Liver (tissue), 9 donors: ENCODE data around the gene THSD4. TPM values are rescaled to one million over a fixed set of nuclear protein-coding genes. Genes with fewer than 3 reads are reported as not detected.

Source experiments
- DNase-seq: peaks from one replicate; pipeline ENCODE4 v3.0.0-alpha.2; 2017; ENCODE audit warnings: low spot score
- H3K27ac ChIP-seq, 2 donors: one replicate each; pipeline ENCODE4 v1.7.0; 2013; ENCODE audit warnings: inconsistent platforms in 2 of 2, low read length in 2 of 2, control low read depth in 1 of 2, low read depth in 1 of 2, mild to moderate bottlenecking in 1 of 2
- H3K27me3 ChIP-seq, 4 donors: one replicate each; pipeline versions ENCODE4 v1.6.1 to v1.7.0; 2013; ENCODE audit warnings: low read length in 3 of 4, inconsistent platforms in 1 of 4, mild to moderate bottlenecking in 1 of 4, moderate library complexity in 1 of 4; ENCODE audit not compliant: control insufficient read depth in 4 of 4, insufficient read depth in 4 of 4
- H3K36me3 ChIP-seq, 4 donors: one replicate each; pipeline versions ENCODE4 v1.6.1 to v1.7.0; 2013; ENCODE audit warnings: low read length in 3 of 4, mild to moderate bottlenecking in 3 of 4, low read depth in 1 of 4, moderate library complexity in 1 of 4; ENCODE audit not compliant: control insufficient read depth in 4 of 4, insufficient read depth in 3 of 4
- H3K4me1 ChIP-seq, 4 donors: one replicate each; pipeline versions ENCODE4 v1.6.1 to v1.7.0; 2013; ENCODE audit warnings: low read length in 3 of 4, mild to moderate bottlenecking in 3 of 4, moderate library complexity in 1 of 4; ENCODE audit not compliant: control insufficient read depth in 4 of 4, insufficient read depth in 4 of 4
- H3K4me3 ChIP-seq, 3 donors: one replicate each; pipeline versions ENCODE4 v1.6.1 to v1.7.0; 2013; ENCODE audit warnings: low read length in 3 of 3, control low read depth in 1 of 3, low read depth in 1 of 3, mild to moderate bottlenecking in 1 of 3
- H3K9ac ChIP-seq, 2 donors: one replicate each; pipeline ENCODE4 v1.7.0; 2013; ENCODE audit warnings: low read length in 2 of 2, mild to moderate bottlenecking in 2 of 2, moderate library complexity in 2 of 2, control low read depth in 1 of 2, low read depth in 1 of 2
- H3K9me3 ChIP-seq, 4 donors: one replicate each; pipeline versions ENCODE4 v1.6.1 to v1.7.0; 2013; ENCODE audit warnings: low read length in 3 of 4; ENCODE audit not compliant: control insufficient read depth in 4 of 4
- ATF3 ChIP-seq: IDR thresholded peaks from 2 replicates; pipeline ENCODE4 v1.6.1; 2016; ENCODE audit warnings: antibody characterized with exemption
- CTCF ChIP-seq: fragments of 150-350 bp; IDR thresholded peaks from 2 replicates; pipeline ENCODE4 v1.5.1; 2017; ENCODE audit warnings: improper control_type of control experiment, low read depth, low read length; ENCODE audit not compliant: missing input control
- EGR1 ChIP-seq, 2 donors: IDR thresholded peaks; 2 replicates each; pipeline ENCODE4 v1.6.1; 2016 to 2018; ENCODE audit warnings: antibody characterized with exemption in 2 of 2, low read depth in 2 of 2
- FOXA1 ChIP-seq: IDR thresholded peaks from 2 replicates; pipeline ENCODE4 v1.6.1; 2016; ENCODE audit warnings: antibody characterized with exemption
- FOXA2 ChIP-seq: IDR thresholded peaks from 2 replicates; pipeline ENCODE4 v1.6.1; 2016; ENCODE audit warnings: antibody characterized with exemption
- GABPA ChIP-seq, 2 donors: IDR thresholded peaks in 1 of 2; conservative IDR thresholded peaks in 1 of 2; 2 replicates each; pipeline ENCODE4 v1.6.1; 2016; ENCODE audit warnings: antibody characterized with exemption in 2 of 2, mild to moderate bottlenecking in 1 of 2, moderate library complexity in 1 of 2
- HNF4A ChIP-seq, 2 donors: conservative IDR thresholded peaks; 2 replicates each; pipeline ENCODE4 v1.6.1; 2016; ENCODE audit warnings: antibody characterized with exemption in 2 of 2, mild to moderate bottlenecking in 2 of 2
- HNF4G ChIP-seq: IDR thresholded peaks from 2 replicates; pipeline ENCODE4 v1.6.1; 2016; ENCODE audit warnings: antibody characterized with exemption
- MAX ChIP-seq: IDR thresholded peaks from 2 replicates; pipeline ENCODE4 v1.6.1; 2016; ENCODE audit warnings: antibody characterized with exemption
- NR2F2 ChIP-seq: IDR thresholded peaks from 2 replicates; pipeline ENCODE4 v1.6.1; 2016; ENCODE audit warnings: antibody characterized with exemption
- RAD21 ChIP-seq, 2 donors: IDR thresholded peaks; 2 replicates each; pipeline ENCODE4 v1.6.1; 2016; ENCODE audit warnings: antibody characterized with exemption in 2 of 2, mild to moderate bottlenecking in 2 of 2
- RXRA ChIP-seq, 2 donors: IDR thresholded peaks; 2 replicates each; pipeline ENCODE4 v1.6.1; 2017 to 2018; ENCODE audit warnings: antibody characterized with exemption in 2 of 2, mild to moderate bottlenecking in 1 of 2
- SP1 ChIP-seq: IDR thresholded peaks from 2 replicates; pipeline ENCODE4 v1.6.1; 2018; ENCODE audit warnings: antibody characterized with exemption, mild to moderate bottlenecking
- TAF1 ChIP-seq: conservative IDR thresholded peaks from 2 replicates; pipeline ENCODE4 v1.6.1; 2016; ENCODE audit warnings: antibody characterized with exemption, mild to moderate bottlenecking
- YY1 ChIP-seq: IDR thresholded peaks from 2 replicates; pipeline ENCODE4 v1.6.1; 2016; ENCODE audit warnings: antibody characterized with exemption, mild to moderate bottlenecking
- ZBTB33 ChIP-seq: IDR thresholded peaks from 2 replicates; pipeline ENCODE4 v1.6.1; 2016; ENCODE audit warnings: antibody characterized with exemption
- WGBS: extraction: QIAGEN DNeasy Blood & Tissue Kit; methylation state at CpG from one replicate; pipeline ENCODE4 v1.1.7; 2013; 5-methylcytosine and 5-hydroxymethylcytosine counted together
- polyA plus RNA-seq, 2 donors: library from polyadenylated mRNA; stranded (reverse) in 1 of 2; unstranded in 1 of 2; fragments of 200-250 nt in 1 of 2; fragments of >200 nt in 1 of 2; fragmentation: Nextera tagmentation in 1 of 2; extraction: Ambion mirVana in 1 of 2; gene quantifications; one replicate each; pipeline versions ENCODE4 v1.2.1 to v1.2.3, GENCODE V29; 2013 to 2015
- total RNA-seq, 2 donors: library from RNA; depleted of rRNA; stranded (reverse); fragments of >200 nt; gene quantifications; one replicate each; pipeline ENCODE4 v1.2.3, GENCODE V29; 2014
- TF ChIP-seq, protein P1 (sequence below): IDR thresholded peaks from 2 replicates; pipeline ENCODE4 v1.6.1; 2016; ENCODE audit warnings: antibody characterized with exemption, mild to moderate bottlenecking
- donor health status: healthy.
- donor health status: healthy.
- donor health status: healthy.
- donor health status: healthy.
- donor health status: healthy.

THSD4 gene
- total and polyA plus RNA-seq, 4 donors: 0.23 to 11.5 (median 1.9) TPM

GRCh38 chr15:71706461-71707229, 591.4 kb downstream of the THSD4 start:
- Histone ChIP-seq H3K9ac (no peak overlapping the region), H3K36me3 (no peaks in the 10 kb centered on the region), H3K4me1 (peaks cover 0 to 14% (median 5%) of the 10 kb centered on the region in 4 donors), H3K9me3 (no peaks in the 10 kb centered on the region), H3K27ac (no peak overlapping the region), H3K4me3 (no peak overlapping the region), H3K27me3 (no peaks in the 10 kb centered on the region)
- TF ChIP-seq ATF3 (no peak), YY1 (no peak), HNF4G (no peak), ZBTB33 (no peak), CTCF (no peak), HNF4A (conservative IDR thresholded peaks at IDR 0.05) (no peak), GABPA (IDR thresholded peaks at IDR 0.05 in 1 of 2, conservative IDR thresholded peaks at IDR 0.05 in 1 of 2) (no peak), EGR1 (IDR thresholded peaks at IDR 0.05; ENCODE audit: low read depth in 2 of 2) (no peak), RAD21 (IDR thresholded peaks at IDR 0.05) (no peak), FOXA2 (no peak), SP1 (no peak), FOXA1 (no peak), RXRA (IDR thresholded peaks at IDR 0.05) (no peak), TAF1 (no peak), MAX (no peak), NR2F2 (no peak)
- TF ChIP-seq, protein P1, sequence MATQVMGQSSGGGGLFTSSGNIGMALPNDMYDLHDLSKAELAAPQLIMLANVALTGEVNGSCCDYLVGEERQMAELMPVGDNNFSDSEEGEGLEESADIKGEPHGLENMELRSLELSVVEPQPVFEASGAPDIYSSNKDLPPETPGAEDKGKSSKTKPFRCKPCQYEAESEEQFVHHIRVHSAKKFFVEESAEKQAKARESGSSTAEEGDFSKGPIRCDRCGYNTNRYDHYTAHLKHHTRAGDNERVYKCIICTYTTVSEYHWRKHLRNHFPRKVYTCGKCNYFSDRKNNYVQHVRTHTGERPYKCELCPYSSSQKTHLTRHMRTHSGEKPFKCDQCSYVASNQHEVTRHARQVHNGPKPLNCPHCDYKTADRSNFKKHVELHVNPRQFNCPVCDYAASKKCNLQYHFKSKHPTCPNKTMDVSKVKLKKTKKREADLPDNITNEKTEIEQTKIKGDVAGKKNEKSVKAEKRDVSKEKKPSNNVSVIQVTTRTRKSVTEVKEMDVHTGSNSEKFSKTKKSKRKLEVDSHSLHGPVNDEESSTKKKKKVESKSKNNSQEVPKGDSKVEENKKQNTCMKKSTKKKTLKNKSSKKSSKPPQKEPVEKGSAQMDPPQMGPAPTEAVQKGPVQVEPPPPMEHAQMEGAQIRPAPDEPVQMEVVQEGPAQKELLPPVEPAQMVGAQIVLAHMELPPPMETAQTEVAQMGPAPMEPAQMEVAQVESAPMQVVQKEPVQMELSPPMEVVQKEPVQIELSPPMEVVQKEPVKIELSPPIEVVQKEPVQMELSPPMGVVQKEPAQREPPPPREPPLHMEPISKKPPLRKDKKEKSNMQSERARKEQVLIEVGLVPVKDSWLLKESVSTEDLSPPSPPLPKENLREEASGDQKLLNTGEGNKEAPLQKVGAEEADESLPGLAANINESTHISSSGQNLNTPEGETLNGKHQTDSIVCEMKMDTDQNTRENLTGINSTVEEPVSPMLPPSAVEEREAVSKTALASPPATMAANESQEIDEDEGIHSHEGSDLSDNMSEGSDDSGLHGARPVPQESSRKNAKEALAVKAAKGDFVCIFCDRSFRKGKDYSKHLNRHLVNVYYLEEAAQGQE: no peak
- WGBS: 90% methylated on average over 9 of the region's 9 CpGs
- DNase-seq: no peak
